Chondrocyte (in vitro differentiated cells): ENCODE data around the gene HACD4. TPM values are rescaled to one million over a fixed set of nuclear protein-coding genes. Genes with fewer than 3 reads are reported as not detected.

Experiments
- DNase-seq: peaks from one replicate; pipeline ENCODE4 v3.0.0; 2021; ENCODE audit warnings: mixed read lengths, low spot score
- H3K27ac Mint-ChIP-seq: one replicate; pipeline ENCODE4 v1.8.0; 2021; ENCODE audit warnings: mild to moderate bottlenecking, moderate library complexity, mixed read lengths; ENCODE audit not compliant: unreplicated experiment
- H3K27me3 Mint-ChIP-seq: 2 replicates; pipeline ENCODE4 v1.8.0; 2021; ENCODE audit warnings: low read depth, mixed read lengths
- H3K36me3 Mint-ChIP-seq: 2 replicates; pipeline ENCODE4 v1.8.0; 2021; ENCODE audit warnings: low read depth, mixed read lengths
- H3K4me1 Mint-ChIP-seq: 2 replicates; pipeline ENCODE4 v1.8.0; 2021; ENCODE audit warnings: low read depth, mild to moderate bottlenecking, mixed read lengths
- H3K4me3 Mint-ChIP-seq: one replicate; pipeline ENCODE4 v1.8.0; 2021; ENCODE audit warnings: mild to moderate bottlenecking, moderate library complexity, mixed read lengths; ENCODE audit not compliant: unreplicated experiment
- H3K9me3 Mint-ChIP-seq: 2 replicates; pipeline ENCODE4 v1.8.0; 2021; ENCODE audit warnings: low read depth, mixed read lengths
- total RNA-seq: library from RNA; stranded (reverse); gene quantifications from 3 replicates; pipeline ENCODE4 v1.2.1, GENCODE V29; 2021
- TF ChIP-seq, protein P1 (sequence below): fragments of 200-600 bp; sonication (generic); IDR thresholded peaks from 2 replicates; pipeline ENCODE4 v1.5.0; 2021; ENCODE audit warnings: antibody characterized with exemption, mild to moderate bottlenecking, moderate library complexity

Gene HACD4
- total RNA-seq, 1 donor from 2014 or later: 0.97 TPM

DNA sequence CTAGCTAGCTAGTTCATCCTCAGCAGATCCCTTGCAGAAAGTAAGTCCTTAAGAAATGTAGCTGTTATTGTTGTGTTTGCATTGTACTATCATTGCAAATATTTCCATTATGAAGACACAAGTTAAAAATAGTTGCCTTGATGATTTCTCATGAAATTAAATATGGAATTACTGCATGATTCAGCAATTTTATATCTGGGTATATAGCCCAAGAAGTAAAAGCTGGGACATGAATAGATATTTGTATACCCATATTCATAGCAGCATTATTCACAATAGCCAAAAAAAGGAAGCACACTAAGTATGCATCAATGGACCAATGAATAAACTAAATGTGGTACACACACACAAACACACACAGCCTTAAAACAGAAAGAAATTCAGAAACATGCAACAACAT, 39.5 kb upstream of the HACD4 start:
- H3K4me3 Mint-ChIP-seq: no peak overlapping the region
- H3K9me3 Mint-ChIP-seq: peaks cover 3% of the 10 kb centered on the region
- no peak overlapping the region for H3K27ac Mint-ChIP-seq
- H3K27me3 Mint-ChIP-seq: no peaks in the 10 kb centered on the region
- peaks cover 22% of the 10 kb centered on the region for H3K4me1 Mint-ChIP-seq
- H3K36me3 Mint-ChIP-seq: no peaks in the 10 kb centered on the region
- TF ChIP-seq, protein P1, sequence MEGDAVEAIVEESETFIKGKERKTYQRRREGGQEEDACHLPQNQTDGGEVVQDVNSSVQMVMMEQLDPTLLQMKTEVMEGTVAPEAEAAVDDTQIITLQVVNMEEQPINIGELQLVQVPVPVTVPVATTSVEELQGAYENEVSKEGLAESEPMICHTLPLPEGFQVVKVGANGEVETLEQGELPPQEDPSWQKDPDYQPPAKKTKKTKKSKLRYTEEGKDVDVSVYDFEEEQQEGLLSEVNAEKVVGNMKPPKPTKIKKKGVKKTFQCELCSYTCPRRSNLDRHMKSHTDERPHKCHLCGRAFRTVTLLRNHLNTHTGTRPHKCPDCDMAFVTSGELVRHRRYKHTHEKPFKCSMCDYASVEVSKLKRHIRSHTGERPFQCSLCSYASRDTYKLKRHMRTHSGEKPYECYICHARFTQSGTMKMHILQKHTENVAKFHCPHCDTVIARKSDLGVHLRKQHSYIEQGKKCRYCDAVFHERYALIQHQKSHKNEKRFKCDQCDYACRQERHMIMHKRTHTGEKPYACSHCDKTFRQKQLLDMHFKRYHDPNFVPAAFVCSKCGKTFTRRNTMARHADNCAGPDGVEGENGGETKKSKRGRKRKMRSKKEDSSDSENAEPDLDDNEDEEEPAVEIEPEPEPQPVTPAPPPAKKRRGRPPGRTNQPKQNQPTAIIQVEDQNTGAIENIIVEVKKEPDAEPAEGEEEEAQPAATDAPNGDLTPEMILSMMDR: no peak
- DNase-seq: no peak

GRCh38 chr9:21070171-21070571, 38.7 kb upstream of the HACD4 start:
- H3K4me1 Mint-ChIP-seq: peaks cover 22% of the 10 kb centered on the region
- no peak for DNase-seq
- H3K27me3 Mint-ChIP-seq: no peaks in the 10 kb centered on the region
- TF ChIP-seq, protein P1: peak; percentile 67
- no peaks in the 10 kb centered on the region for H3K36me3 Mint-ChIP-seq
- peak overlapping the region; percentile 14 for H3K4me3 Mint-ChIP-seq
- H3K9me3 Mint-ChIP-seq: peaks cover 3% of the 10 kb centered on the region
- peak overlapping the region; percentile 86 for H3K27ac Mint-ChIP-seq

GRCh38 chr9:21060919-21061561, 29.6 kb upstream of the HACD4 start:
- H3K27ac Mint-ChIP-seq: no peak overlapping the region
- no peak for DNase-seq
- H3K36me3 Mint-ChIP-seq: no peaks in the 10 kb centered on the region
- peaks cover 9% of the 10 kb centered on the region for H3K4me1 Mint-ChIP-seq
- TF ChIP-seq, protein P1: peak; percentile 58
- peaks cover 2% of the 10 kb centered on the region for H3K9me3 Mint-ChIP-seq
- no peaks in the 10 kb centered on the region for H3K27me3 Mint-ChIP-seq
- no peak overlapping the region for H3K4me3 Mint-ChIP-seq

DNA sequence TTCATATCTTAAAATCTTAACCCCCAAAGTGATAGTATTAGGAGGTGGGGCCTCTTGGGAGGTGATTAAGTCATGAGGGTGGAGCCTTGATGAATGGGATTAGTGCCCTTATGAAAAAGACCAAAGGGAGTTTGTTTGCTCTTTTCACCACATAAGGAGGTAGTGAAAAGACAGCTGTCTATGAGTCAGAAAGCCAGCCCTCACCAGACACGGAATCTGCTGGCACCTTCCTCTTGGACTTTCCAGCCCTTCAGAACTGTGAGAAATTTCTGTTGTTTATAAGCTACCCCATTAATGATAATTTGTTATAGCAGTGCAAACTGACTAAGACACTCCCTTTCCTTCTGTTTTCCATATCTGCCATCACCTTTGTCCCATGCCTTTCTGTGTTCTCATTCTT, 25.5 kb upstream of the HACD4 start:
- Mint-ChIP-seq H3K27ac (no peak overlapping the region), H3K27me3 (no peaks in the 10 kb centered on the region), H3K4me3 (no peak overlapping the region), H3K9me3 (peaks cover 2% of the 10 kb centered on the region), H3K36me3 (no peaks in the 10 kb centered on the region), H3K4me1 (peaks cover 9% of the 10 kb centered on the region)
- TF ChIP-seq, protein P1: no peak
- no peak for DNase-seq

GRCh38 chr9:21053851-21054250, 22.4 kb upstream of the HACD4 start:
- H3K27ac Mint-ChIP-seq: no peak overlapping the region

More at GRCh38 chr9:21053851-21054250, 22.4 kb upstream of the HACD4 start:
- H3K27me3 Mint-ChIP-seq: peaks cover 2% of the 10 kb centered on the region
- TF ChIP-seq, protein P1: no peak
- no peak overlapping the region for H3K4me3 Mint-ChIP-seq
- H3K36me3 Mint-ChIP-seq: peaks cover 2% of the 10 kb centered on the region
- peaks cover 2% of the 10 kb centered on the region for H3K9me3 Mint-ChIP-seq
- no peaks in the 10 kb centered on the region for H3K4me1 Mint-ChIP-seq
- no peak for DNase-seq
